ENCODE results near the gene ZNF217. TPM values are rescaled to one million over a fixed set of nuclear protein-coding genes. Genes with fewer than 3 reads are reported as not detected.
"Not testable (repeated sequence)": the region's sequence is repeated elsewhere in the genome, so short reads cannot be mapped to it uniquely, and the experiment has no call there.

Gene ZNF217
- total RNA-seq, 4 donors from 2014 or later = 37.8 to 67.6 (median 50.5) TPM

DNA sequence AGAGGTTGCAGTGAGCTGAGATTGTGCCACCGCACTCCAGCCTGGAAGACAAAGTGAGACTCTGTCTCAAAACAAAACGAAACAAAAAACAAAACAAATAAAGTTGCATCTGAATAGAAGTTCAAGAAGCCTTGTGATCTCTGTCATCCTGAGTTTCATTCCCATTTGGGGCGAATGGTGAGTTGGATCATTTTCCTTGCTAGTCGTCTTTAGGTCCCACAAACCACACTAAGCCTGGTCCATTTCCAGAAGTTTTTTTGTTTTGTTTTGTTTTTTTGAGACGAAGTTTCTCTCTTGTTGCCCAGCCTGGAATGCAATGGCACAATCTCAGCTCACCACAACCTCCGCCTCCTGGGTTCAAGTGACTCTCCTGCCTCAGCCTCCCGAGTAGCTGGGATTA, 33.8 kb downstream of the ZNF217 start:
- no peak overlapping the region for H3K4me3 ChIP-seq (ENCODE audit: low read depth, poor library complexity, severe bottlenecking)
- intact Hi-C loops (cut with DNase I; ENCODE audit: low total_unique reads) = no loop called here
- no peak for DNase-seq (ENCODE audit: low spot score in 2 of 2)
- 74 to 77% methylated on average over 7 of the region's 7 CpGs for WGBS, 2 donors
- TF ChIP-seq POLR2A (IDR thresholded peaks at IDR 0.05) = no peak

DNA sequence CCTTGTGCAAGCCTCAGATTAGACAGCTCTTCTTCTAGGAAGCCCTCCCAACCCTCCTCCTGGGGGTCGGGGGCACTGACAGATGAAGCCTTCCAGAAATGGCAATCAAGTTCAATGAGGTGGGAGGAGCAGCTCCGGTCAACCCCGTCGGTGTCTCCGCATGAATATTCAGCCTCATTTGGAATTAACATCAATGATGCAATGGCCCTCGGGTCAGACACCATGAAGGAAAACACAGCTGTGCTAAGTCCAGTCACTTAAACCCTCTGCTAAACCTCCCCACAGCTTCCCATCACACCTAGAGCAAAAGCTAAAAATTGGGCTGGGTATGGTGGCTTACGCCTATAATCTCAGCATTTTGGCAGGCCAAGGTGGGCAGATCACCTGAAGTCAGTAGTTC, 36.5 kb downstream of the ZNF217 start:
- no peak overlapping the region for H3K4me3 ChIP-seq (ENCODE audit: low read depth, poor library complexity, severe bottlenecking)
- WGBS, 2 donors = 69 to 87% methylated on average over 7 of the region's 7 CpGs
- no peak for DNase-seq (ENCODE audit: low spot score in 2 of 2)
- TF ChIP-seq POLR2A (IDR thresholded peaks at IDR 0.05) (no peak), CTCF (IDR thresholded peaks at IDR 0.05) (no peak)
- intact Hi-C loops (cut with DNase I; ENCODE audit: low total_unique reads) = no loop called here

DNA sequence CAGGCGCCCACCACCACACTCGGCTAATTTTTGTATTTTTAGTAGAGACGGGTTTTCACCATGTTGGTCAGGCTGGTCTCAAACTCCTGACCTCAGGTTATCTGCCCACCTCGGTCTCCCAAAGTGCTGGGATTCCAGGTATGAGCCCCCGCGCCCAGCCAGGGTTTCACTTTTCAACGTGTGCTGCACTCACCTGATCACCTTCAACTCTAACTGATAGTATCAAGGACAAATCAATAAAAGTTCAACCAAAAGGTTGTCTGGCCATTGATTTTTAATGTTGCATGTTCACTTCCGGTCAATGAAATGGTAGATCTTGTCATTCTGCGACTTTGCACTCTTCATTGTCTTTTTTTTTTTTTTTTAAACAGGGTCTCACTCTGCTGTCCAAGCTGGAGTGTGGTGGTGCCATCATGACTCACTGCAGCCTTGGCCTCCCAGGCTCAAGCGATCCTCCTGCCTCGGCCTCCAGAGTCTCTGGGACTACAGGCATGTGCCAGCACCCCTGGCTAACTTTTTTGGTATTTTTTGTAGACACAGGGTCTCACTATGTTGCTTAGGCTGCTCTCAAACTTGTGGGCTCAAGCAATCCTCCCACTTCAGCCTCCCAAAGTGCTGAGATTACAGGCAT, 37.3 kb downstream of the ZNF217 start:
- H3K4me3 ChIP-seq (ENCODE audit: low read depth, poor library complexity, severe bottlenecking) = no peak overlapping the region
- no peak for TF ChIP-seq POLR2A (IDR thresholded peaks at IDR 0.05)
- TF ChIP-seq CTCF (IDR thresholded peaks at IDR 0.05) = no peak
- DNase-seq (ENCODE audit: low spot score in 2 of 2) = no peak
- WGBS, 2 donors = 88 to 89% methylated on average over 11 of the region's 11 CpGs
- intact Hi-C loops (cut with DNase I; ENCODE audit: low total_unique reads) = no loop called here

- 97 to 100% methylated on average over 2 of the region's 2 CpGs for WGBS, 2 donors
- DNase-seq (ENCODE audit: low spot score in 2 of 2) = no peak
- intact Hi-C loops (cut with DNase I; ENCODE audit: low total_unique reads) = no loop called here
These were observed 37.8 kb downstream of the ZNF217 start for GRCh38 chr20:53555816-53556215.

GRCh38 chr20:53555081-53555480, 38.6 kb downstream of the ZNF217 start:
- DNase-seq (ENCODE audit: low spot score in 2 of 2) = no peak
- intact Hi-C loops (cut with DNase I; ENCODE audit: low total_unique reads) = no loop called here
- no peak overlapping the region for H3K4me3 ChIP-seq (ENCODE audit: low read depth, poor library complexity, severe bottlenecking)
- TF ChIP-seq CTCF (IDR thresholded peaks at IDR 0.05) (no peak), POLR2A (IDR thresholded peaks at IDR 0.05) (no peak)
- WGBS, 2 donors = 76 to 82% methylated on average over 4 of the region's 4 CpGs

More at GRCh38 chr20:53555816-53556215, 37.8 kb downstream of the ZNF217 start:
- TF ChIP-seq CTCF (IDR thresholded peaks at IDR 0.05) = no peak
- TF ChIP-seq POLR2A (IDR thresholded peaks at IDR 0.05) = no peak
- H3K4me3 ChIP-seq (ENCODE audit: low read depth, poor library complexity, severe bottlenecking) = no peak overlapping the region

GRCh38 chr20:53552572-53552893, 41.1 kb downstream of the ZNF217 start:
- WGBS, 2 donors = 97 to 99% methylated on average over 6 of the region's 6 CpGs
- intact Hi-C loops (cut with DNase I; ENCODE audit: low total_unique reads); H3K4me3 ChIP-seq (ENCODE audit: low read depth, poor library complexity, severe bottlenecking); DNase-seq (ENCODE audit: low spot score in 2 of 2): not testable (repeated sequence)

DNA sequence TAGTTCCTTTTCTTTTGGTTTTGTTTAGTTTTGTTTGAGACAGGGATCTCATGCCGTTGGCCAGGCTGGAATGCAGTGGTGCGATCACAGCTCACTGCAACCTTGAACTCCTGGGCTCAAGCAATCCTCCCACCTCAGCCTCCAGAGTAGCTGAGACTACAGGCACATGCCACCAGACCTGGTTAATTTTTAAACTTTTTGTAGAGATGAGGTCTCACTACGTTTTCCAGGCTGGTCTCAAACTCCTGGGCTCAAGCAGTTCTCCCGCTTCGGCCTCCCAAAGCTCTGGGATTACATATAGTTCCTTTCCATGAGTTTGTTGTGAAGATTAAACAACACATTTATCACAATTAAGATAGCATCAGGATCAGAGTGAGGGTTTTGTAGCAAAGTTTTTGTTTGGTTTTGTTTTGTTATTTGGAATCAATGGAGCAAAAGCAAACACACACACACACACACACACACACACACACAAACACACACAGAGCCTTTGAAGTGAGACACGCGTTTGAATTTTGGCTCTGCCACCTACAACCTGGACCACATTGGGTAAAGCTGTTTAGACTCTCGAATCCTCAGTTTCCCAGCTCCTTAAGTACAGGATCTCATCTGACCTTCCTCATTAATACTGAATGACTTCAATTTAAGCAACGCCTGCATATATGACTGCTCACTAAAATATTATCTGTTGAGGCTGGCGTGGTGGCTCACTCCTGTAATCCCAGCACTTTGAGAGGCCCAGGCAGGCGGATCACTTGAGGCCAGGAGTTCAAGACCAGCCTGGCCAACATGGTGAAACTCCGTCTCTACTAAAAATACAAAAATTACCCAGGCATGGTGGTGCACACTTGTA, 41.7 kb downstream of the ZNF217 start:
- WGBS, 2 donors = 92 to 93% methylated on average over 12 of the region's 12 CpGs
- H3K4me3 ChIP-seq (ENCODE audit: low read depth, poor library complexity, severe bottlenecking); intact Hi-C loops (cut with DNase I; ENCODE audit: low total_unique reads); DNase-seq (ENCODE audit: low spot score in 2 of 2): not testable (repeated sequence)
